HG03025 (cell line): ENCODE measurements around the gene GGT5.
"Not testable (repeated sequence)": the region's sequence is repeated elsewhere in the genome, so short reads cannot be mapped to it uniquely, and the experiment has no call there.

Experiments used
- ATAC-seq: cut with Tn5 transposase; IDR thresholded peaks from one replicate; pipeline ENCODE4 v1.9.1; 2021; ENCODE audit warnings: mild to moderate bottlenecking, moderate library complexity; ENCODE audit not compliant: unreplicated experiment, low FRiP score

Gene GGT5

GRCh38 chr22:24263479-24263878 is 18.6 kb upstream of the GGT5 start:
- ATAC-seq, result not testable (repeated sequence)

GRCh38 chr22:24262185-24262749 is 17.4 kb upstream of the GGT5 start:
- not testable (repeated sequence) for ATAC-seq

- not testable (repeated sequence) for ATAC-seq
These were observed 14.6 kb upstream of the GGT5 start for GRCh38 chr22:24259459-24259858.

GRCh38 chr22:24256736-24257135 is 11.9 kb upstream of the GGT5 start:
- ATAC-seq, result not testable (repeated sequence)

- ATAC-seq, result not testable (repeated sequence)
These were observed 11.3 kb upstream of the GGT5 start for GRCh38 chr22:24256136-24256535.

- ATAC-seq, result not testable (repeated sequence)
These were observed 8.2 kb upstream of the GGT5 start for GRCh38 chr22:24253126-24253525.

- not testable (repeated sequence) for ATAC-seq
These were observed 6.4 kb upstream of the GGT5 start for GRCh38 chr22:24251286-24251685.

- ATAC-seq, result not testable (repeated sequence)
These were observed 4.5 kb upstream of the GGT5 start for GRCh38 chr22:24249413-24249812.

- ATAC-seq, result not testable (repeated sequence)
These were observed 3.7 kb upstream of the GGT5 start for GRCh38 chr22:24248611-24249010.

- ATAC-seq, result no peak
These were observed 2.9 kb upstream of the GGT5 start for GRCh38 chr22:24247564-24248344.

GRCh38 chr22:24247011-24247507 is 2.2 kb upstream of the GGT5 start:
- no peak for ATAC-seq

GRCh38 chr22:24245584-24246561 is 991 bp upstream of the GGT5 start:
- ATAC-seq, result not testable (repeated sequence)

GRCh38 chr22:24244144-24244787 is 616 bp downstream of the GGT5 start:
- no peak for ATAC-seq

- not testable (repeated sequence) for ATAC-seq
These were observed 1.5 kb downstream of the GGT5 start for GRCh38 chr22:24243417-24243816.

GRCh38 chr22:24240985-24241692 is 3.7 kb downstream of the GGT5 start:
- not testable (repeated sequence) for ATAC-seq

- ATAC-seq, result no peak
These were observed 4.5 kb downstream of the GGT5 start for GRCh38 chr22:24240381-24240780.

GRCh38 chr22:24238101-24238694 is 6.7 kb downstream of the GGT5 start:
- not testable (repeated sequence) for ATAC-seq

- ATAC-seq, result no peak
These were observed 8.2 kb downstream of the GGT5 start for GRCh38 chr22:24236656-24237055.

- ATAC-seq, result no peak
These were observed 9.6 kb downstream of the GGT5 start for GRCh38 chr22:24235315-24235714.
